Fibroblast of pulmonary artery (primary cell): ENCODE measurements around the gene ARHGAP42.
"Not testable (repeated sequence)": the region's sequence is repeated elsewhere in the genome, so short reads cannot be mapped to it uniquely, and the experiment has no call there.

Experiments
- DNase-seq: peaks from one replicate; pipeline ENCODE4 v3.0.0-alpha.2; 2010; ENCODE audit warnings: low read depth
- H3K4me3 ChIP-seq: replicated peaks from 2 replicates; pipeline ENCODE4 v1.5.1; 2011; ENCODE audit warnings: low read depth, mild to moderate bottlenecking, control low read depth, low read length, moderate library complexity
- TF ChIP-seq, protein P1 (sequence below): IDR thresholded peaks from 2 replicates; pipeline ENCODE4 v1.5.1; 2011; ENCODE audit warnings: mild to moderate bottlenecking, control low read depth, low read length, inconsistent platforms; ENCODE audit errors: missing control alignments

ARHGAP42 gene

DNA sequence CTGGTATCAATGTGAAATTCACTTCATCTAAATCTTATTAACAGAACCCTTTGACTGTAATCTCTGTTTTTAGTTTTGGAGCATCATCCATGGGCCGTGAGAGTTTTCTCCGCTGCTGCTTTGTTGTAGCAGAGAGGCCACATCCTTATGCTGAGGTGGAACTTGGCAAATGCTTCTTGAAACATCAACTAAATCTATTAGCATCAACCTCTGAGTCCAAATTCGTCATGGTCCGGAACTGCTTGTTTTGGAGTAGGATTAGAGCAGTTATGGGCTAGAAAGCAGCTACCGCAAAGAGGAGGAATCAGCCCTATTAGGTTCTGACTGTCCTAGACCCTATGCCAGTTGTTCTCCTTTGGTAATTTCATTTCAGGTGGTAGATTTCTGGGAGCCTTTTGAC lies 324.8 kb downstream of the ARHGAP42 start:
- no peak overlapping the region for H3K4me3 ChIP-seq
- TF ChIP-seq, protein P1, sequence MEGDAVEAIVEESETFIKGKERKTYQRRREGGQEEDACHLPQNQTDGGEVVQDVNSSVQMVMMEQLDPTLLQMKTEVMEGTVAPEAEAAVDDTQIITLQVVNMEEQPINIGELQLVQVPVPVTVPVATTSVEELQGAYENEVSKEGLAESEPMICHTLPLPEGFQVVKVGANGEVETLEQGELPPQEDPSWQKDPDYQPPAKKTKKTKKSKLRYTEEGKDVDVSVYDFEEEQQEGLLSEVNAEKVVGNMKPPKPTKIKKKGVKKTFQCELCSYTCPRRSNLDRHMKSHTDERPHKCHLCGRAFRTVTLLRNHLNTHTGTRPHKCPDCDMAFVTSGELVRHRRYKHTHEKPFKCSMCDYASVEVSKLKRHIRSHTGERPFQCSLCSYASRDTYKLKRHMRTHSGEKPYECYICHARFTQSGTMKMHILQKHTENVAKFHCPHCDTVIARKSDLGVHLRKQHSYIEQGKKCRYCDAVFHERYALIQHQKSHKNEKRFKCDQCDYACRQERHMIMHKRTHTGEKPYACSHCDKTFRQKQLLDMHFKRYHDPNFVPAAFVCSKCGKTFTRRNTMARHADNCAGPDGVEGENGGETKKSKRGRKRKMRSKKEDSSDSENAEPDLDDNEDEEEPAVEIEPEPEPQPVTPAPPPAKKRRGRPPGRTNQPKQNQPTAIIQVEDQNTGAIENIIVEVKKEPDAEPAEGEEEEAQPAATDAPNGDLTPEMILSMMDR: no peak
- no peak for DNase-seq

DNA sequence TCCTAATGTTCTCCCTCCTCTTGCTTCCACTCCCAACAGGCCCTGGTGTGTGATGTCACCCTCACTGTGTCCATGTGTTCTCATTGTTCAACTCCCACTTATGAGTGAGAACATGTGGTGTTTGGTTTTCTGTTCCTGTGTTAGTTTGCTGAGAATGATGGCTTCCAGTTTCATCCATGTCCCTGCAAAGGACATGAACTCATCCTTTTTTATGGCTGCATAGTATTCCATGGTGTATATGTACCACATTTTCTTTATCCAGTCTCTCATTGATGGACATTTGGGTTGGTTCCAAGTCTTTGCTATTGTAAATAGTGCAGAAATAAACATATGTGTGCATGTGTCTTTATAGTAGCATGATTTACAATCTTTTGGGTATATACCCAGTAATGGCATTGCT lies 326.6 kb downstream of the ARHGAP42 start:
- not testable (repeated sequence) for H3K4me3 ChIP-seq, DNase-seq

DNA sequence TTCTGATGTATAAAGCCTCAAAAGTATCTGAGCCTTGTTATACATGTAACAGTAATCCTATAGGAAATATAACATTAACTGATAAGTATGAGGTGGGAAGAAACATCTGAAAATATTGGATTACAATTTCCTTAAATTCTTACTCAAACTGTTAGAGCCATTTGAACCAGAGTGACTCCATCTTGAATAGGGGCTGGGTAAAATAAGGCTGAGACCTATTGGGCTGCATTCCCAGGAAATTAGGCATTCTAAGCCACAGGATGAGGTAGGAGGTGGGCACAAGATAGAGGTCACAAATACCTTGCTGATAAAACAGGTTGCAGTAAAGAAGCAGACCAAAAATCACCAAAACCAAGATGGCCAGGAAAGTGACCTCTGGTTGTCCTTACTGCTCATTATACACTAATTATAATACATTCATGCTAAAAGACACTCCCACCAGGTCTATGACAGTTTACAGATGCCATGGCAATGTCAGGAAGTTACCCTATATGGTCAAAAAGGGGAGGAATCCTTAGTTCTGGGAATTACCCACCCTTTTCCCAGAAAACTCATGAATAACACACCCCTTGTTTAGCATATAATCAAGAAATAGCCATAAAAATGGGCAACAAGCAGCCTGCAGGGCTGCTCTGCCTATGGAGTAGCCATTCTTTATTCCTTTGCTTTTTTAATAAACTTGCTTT lies 327.7 kb downstream of the ARHGAP42 start:
- DNase-seq: no peak
- TF ChIP-seq, protein P1: no peak
- no peak overlapping the region for H3K4me3 ChIP-seq

DNA sequence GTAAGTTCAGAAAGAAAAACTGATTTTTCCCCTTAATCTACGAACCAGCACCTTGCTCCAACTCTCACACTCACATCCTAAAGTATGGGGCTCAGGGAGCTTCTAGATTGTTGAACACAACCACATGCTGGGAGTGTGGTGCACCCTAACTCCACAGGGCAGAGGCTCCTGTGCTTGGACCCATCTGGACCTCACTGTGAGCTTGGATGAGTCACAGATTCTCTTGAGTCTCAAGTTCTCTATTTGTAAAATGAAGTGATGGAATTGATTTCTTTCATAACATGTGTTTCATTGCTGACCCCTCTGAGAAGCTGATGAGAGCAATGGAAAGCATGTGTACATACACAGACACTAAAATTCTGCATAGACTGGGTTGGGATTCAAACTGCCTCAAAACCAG lies 332.8 kb downstream of the ARHGAP42 start:
- no peak overlapping the region for H3K4me3 ChIP-seq
- no peak for DNase-seq
- TF ChIP-seq, protein P1: no peak

DNA sequence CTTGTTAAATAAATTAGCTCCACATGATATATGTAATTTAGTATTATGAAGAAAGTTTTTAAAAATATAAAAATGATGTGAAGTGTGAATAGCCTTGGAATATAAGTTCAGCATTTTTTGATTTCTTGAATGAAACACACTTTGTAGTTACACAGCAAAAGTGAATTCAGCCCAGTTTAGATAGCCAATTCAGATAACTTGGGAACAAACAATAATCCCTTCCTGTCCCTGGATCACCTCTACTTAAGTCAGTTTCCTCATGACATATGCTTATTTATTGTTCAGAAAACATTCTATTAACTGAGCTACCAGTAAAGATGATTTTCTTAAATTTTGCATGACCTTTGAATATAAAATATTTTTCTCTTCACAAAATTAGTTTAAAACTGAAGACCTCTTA lies 335.2 kb downstream of the ARHGAP42 start:
- TF ChIP-seq, protein P1: no peak
- DNase-seq: peak; percentile 11
- H3K4me3 ChIP-seq: no peak overlapping the region

DNA sequence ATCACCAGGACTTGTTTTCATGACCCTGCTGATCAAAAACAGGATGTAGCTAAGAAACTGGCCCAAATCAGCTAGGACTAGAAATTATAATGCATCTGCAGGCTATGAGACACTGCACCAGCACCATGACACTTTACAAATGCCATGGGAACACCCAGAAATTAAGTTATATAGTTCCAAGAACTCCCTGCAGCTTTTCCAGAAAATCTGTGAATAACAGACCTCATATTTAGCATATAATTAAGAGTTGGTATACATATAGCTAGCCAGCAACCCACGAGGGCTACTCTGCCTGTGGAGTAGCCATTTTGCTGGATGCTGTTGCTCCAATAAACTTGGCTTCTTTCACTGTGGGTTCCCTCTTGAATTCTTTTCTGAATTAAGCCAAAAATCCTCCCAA lies 341.6 kb downstream of the ARHGAP42 start:
- no peak overlapping the region for H3K4me3 ChIP-seq
- no peak for DNase-seq
- TF ChIP-seq, protein P1: no peak

DNA sequence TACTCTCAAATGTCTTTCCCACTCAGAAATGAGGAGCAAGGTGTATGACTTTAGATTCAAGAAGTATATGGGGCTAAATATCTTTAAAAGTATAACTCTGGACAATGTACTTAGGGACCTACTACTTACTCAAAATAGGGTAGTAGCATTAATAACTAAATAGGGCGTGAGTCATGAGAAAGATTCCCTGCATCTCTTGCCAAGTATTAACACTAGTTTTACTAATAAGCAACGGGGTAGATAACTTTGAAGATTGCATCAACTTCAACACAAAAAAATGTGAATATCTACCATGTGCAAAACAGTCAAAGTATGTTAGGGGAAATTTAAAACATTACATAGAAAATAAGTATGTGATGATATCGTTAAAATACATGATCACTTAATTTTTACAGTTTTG lies 342.9 kb downstream of the ARHGAP42 start:
- no peak overlapping the region for H3K4me3 ChIP-seq
- TF ChIP-seq, protein P1: no peak
- DNase-seq: no peak
